SK-N-MC (cell line): ENCODE data around the gene SCRN2.

Source experiments
- EZH2 ChIP-seq: fragments of 200-600 bp; sonication (generic); IDR thresholded peaks from one replicate; pipeline ENCODE4 v1.6.1; 2017; ENCODE audit warnings: antibody characterized with exemption
- POLR2AphosphoS5 ChIP-seq: IDR thresholded peaks from 2 replicates; pipeline ENCODE4 v1.6.1; 2012; ENCODE audit warnings: mild to moderate bottlenecking, low read depth, low read length, borderline replicate concordance

- TF ChIP-seq POLR2AphosphoS5 (no peak), EZH2 (no peak)
These were observed 50.0 kb downstream of the SCRN2 start for GRCh38 chr17:47791025-47791424.
